Measurements from ENCODE around the gene UBLCP1.
"Not testable (repeated sequence)": the region's sequence is repeated elsewhere in the genome, so short reads cannot be mapped to it uniquely, and the experiment has no call there.

Gene UBLCP1, protein sequence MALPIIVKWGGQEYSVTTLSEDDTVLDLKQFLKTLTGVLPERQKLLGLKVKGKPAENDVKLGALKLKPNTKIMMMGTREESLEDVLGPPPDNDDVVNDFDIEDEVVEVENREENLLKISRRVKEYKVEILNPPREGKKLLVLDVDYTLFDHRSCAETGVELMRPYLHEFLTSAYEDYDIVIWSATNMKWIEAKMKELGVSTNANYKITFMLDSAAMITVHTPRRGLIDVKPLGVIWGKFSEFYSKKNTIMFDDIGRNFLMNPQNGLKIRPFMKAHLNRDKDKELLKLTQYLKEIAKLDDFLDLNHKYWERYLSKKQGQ

DNA sequence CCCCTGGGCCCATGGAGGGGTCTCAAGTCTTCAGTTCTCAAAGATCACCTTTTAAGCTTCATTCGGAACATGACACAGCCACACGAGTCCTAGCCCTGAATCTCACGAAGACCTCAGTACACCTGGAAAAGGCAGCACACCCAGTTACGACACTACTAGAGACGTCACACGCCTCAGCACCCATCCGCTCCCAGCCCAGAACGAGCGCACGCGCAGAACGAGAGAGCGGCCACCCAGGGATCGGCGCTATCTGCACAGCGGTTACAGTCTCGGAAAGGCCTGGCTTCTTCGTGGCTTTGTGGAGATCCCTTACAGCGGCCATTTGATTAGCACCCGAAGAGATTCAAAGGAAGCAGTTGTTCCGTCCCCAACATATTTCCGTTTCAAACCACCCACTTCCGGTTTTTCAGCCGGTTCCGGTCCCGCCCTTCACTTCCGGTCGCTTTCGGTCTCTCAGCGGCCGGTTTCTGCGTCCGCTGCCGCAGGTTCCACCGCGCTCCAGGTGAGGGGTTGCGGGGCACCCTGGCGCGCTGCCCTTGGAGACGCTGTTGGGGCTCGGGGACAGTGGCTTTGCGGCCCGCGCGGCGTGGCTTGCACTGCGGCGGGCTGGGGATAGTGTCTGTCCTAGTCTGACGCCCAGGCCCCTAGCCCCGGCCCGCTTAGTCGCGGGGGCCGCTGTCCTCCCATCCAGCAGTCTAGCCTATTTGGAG is at the start of gene UBLCP1:
Gene UBLCP1 (plus strand): TSS at position 432 of the 710 bp plus-strand sequence. CDS start 5,626 bp downstream, outside the sequence.
- DNase-seq, result peak; percentile 87 to 88 (median 88)

GRCh38 chr5:159214486-159215271 is 48.4 kb upstream of the UBLCP1 start:
- DNase-seq, result no peak

GRCh38 chr5:159215886-159216285 is 47.2 kb upstream of the UBLCP1 start:
- no peak for DNase-seq

- peak in 1 of 3 donors; percentile 12 for DNase-seq
These were observed 46.6 kb upstream of the UBLCP1 start for GRCh38 chr5:159216454-159216853.

- no peak for DNase-seq
These were observed 45.9 kb upstream of the UBLCP1 start for GRCh38 chr5:159217236-159217635.

DNA sequence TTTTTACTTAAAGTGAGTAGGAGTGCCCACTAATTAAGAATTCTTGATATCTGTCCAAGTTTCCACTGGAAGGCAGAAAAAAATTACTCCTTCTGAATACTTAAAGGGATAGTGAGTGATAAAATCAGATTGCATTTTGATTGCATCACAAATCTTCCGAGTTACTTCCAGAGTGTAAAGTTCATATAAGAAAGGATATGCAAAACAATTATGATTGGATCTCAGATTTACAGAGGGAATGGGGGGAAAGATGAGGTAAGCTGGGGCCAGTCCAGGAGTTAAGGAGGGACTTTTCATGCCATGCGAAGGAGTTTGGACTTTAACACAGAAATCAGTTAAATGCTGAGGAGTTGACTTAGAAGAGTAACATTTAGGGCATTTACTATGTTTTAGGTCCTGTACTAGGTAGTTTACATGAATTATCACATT is 44.5 kb upstream of the UBLCP1 start:
- no peak for DNase-seq

- no peak for DNase-seq
These were observed 42.9 kb upstream of the UBLCP1 start for GRCh38 chr5:159220206-159220605.

DNA sequence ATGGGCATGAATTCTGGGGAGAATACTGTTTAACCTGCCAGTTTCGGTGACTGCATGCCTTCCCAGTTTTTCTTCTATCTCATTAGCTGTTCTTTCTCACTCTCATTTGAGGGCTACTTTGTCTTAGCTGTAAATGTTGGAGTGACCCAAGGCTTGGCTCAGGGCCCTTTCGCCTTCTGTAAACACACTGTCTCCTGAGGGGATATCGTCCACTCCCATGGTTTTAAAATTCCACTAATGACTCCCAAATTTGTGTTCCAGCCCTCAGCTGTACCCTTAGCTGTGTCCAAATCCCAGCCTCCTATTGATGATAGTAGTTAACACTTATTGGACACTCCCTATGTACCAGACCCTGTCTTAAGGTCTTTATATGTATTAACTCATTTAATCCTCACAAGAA is 39.6 kb upstream of the UBLCP1 start:
- no peak for DNase-seq

- no peak for DNase-seq
These were observed 38.6 kb upstream of the UBLCP1 start for GRCh38 chr5:159224471-159224870.

DNA sequence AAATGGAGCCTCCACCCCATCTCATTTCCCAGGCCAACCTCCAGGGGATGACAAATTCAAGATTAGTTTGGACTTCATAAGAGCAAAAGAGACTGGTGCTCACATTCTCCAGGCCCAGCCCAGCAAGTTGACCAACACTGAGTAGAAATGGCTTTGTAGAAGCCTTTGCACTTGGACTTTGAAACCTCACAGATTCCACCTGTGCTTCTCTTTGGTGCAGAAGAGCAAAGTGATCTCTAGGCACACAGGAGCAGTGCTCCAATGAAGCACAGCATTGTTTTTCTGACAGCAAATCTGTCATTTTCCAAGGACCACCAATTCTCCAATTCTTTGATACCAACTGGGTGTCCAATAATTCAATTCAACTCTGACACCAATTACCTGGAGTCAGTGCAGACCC is 36.6 kb upstream of the UBLCP1 start:
- no peak for DNase-seq

GRCh38 chr5:159227452-159227851 is 35.6 kb upstream of the UBLCP1 start:
- peak in 1 of 3 donors; percentile 37 for DNase-seq

- DNase-seq, result not testable (repeated sequence)
These were observed 35.0 kb upstream of the UBLCP1 start for GRCh38 chr5:159228097-159228496.

GRCh38 chr5:159230657-159231056 is 32.4 kb upstream of the UBLCP1 start:
- no peak for DNase-seq

DNA sequence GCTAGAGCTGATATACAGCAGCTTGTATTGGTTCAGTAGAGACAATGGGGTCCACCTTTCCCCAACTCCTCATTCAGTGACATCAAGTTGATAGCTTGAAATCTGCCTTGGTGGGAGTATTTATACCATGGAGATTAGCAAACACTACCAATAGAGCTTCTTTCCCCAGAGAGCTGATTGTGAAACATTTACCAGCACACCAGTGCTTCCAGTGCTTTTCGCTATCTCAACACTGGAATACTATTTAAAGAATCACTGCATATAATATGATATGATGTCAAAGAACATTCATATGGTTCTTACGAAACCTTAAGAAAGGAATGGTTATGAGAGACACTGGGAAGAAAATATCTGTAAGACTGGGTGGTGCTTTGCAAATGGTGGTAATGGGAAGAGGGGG is 31.9 kb upstream of the UBLCP1 start:
- DNase-seq, result no peak

DNA sequence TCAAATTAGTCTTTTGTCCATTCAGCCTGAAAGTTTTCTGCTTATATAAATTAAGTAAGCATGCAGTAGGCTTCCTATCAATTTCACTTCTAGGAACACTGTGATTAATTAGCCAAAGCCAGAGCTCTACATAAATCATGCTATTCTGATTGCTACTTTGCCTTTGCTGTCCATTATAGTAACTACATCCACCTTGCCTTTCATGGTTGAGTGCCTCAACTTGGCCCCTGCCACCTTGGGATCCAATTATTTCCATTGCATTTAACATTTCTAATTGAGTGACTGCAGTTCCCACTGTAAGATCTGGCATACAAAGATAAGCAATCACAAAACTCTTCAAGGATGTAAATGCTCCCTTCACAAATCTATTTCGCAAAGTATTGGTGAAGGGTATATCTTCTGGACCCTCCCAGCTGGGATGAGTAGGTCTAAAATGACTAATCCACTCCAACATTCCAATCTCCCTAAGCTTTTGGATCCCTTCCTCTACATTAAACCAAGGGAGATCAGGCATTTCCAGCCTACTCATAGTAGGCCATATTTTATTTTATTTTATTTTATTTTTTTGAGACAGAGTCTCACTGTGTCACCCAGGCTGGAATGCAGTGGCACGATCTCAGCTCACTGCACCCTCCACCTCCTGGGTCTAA is 27.1 kb upstream of the UBLCP1 start:
- DNase-seq, result not testable (repeated sequence)

GRCh38 chr5:159240301-159240870 is 22.7 kb upstream of the UBLCP1 start:
- DNase-seq, result peak; percentile 63 to 79 (median 72)

DNA sequence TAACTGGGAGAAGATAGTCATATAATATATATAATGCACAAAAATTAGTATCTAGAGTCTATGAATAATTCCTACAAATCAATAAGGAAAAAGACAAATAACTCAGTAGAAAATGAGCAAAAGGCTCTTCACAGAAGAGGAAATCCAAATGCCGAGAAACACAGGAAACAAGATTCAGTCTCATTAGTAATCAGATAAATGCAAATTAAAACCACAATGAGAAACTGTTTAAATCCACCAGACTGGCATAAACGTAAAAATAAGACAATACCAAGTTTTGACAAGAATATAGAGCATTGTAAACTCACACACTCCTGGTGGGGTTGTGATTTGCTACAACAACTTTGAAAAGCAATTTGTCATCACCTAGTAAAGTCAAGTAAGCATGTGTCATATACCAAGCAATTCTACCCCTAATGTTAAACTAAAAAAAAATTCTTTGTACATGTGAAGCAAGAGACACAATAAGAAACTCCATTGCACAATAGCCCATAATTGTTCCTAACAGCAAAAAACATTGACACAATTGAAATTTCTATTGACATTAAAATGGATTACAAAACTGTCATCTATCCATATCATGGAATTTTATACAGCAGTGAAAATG is 21.0 kb upstream of the UBLCP1 start:
- DNase-seq, result peak; percentile 7 to 47 (median 38)

DNA sequence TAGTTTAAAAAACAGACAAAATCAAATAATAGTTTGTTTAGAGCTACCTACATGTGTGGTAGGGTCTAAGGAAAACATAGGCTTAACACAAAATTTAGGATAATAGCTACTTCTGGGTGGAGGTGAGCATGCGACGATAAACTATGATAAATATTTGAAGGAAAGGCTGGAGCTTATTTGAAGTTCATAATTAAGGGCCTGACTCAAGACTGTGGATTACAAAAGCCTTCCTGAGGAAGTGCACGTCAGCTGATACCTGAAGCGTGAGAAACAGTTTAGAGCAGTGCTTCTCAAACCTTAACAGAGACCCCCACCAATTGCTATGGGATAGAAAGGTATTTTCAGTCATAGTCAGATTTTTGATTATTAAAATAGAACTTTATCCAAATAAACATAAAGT is 20.4 kb upstream of the UBLCP1 start:
- DNase-seq, result no peak

DNA sequence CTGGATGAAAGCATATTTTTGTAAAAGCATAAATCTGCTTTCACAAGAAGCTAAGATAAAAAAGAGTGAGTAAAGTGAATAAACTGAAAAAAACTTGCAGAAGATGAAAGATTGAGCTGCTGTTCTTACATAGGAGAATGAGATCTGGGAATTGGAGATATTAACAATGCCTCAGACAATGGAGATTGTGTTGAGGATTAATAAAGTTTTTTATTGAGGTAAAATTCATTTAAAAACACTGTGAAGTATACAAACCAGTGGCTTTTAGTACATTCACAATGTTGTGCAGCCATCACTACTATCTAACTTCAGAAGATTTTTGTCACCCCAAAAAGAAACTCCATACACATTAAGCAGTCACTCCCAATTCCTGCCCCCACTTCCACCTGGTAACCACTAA is 19.7 kb upstream of the UBLCP1 start:
- no peak for DNase-seq

DNA sequence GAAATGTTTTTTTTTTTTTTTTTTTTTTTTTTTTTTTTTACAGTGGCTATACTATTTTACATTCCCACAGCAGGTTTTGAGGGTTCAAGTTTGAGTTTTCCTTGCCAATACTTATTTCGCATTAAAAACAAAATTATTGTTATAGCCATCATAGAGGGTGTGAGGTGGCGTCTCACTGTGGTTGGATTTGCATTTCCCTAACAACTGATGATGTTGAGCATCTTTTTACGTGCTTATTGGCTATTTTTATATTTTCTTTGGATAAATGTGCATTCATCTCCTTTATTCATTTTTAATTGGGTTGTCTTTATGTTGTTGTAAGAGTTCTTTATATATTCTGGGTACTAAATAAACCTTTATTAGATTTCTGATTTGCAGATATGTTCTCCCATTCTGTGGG is 18.9 kb upstream of the UBLCP1 start:
- DNase-seq, result no peak

DNA sequence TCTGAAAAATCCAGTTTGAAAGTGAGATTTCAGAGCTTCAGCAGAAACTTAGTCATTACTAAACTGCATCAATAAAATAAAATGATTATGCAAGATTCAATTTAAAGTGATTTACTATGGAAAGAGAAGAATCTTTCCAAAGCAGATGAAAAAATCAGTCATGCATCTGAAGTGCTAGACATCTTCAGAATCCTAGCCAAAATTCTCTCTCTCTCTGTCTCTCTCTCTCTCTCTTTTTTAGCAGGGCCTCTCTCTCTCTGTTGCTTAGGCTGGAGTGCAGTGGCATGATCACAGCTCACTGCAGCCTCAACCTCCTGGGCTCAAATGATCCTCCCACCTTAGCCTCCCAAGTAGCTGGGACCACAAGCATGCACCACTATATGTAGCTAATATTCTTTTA is 18.2 kb upstream of the UBLCP1 start:
- DNase-seq, result no peak

GRCh38 chr5:159249158-159249557 is 13.9 kb upstream of the UBLCP1 start:
- no peak for DNase-seq

Data from suppressor macrophage treated with lipopolysaccharide for 1 hour (primary cell).